T-helper 1 cell treated with Interleukin-12 subunit alpha and Interleukin-12 subunit beta and Interleukin-4 antibody, amounts not matched to agents 30 μg/mL and 1 μg/mL, for 36 hours (primary cell): ENCODE measurements around the gene SLC39A10.
"Not testable (repeated sequence)": the region's sequence is repeated elsewhere in the genome, so short reads cannot be mapped to it uniquely, and the experiment has no call there.

Experiments
- H3K27ac Mint-ChIP-seq: one replicate; pipeline ENCODE4 v1.8.0; 2021; ENCODE audit warnings: mild to moderate bottlenecking, mixed read lengths
- H3K27me3 Mint-ChIP-seq: one replicate; pipeline ENCODE4 v1.8.0; 2021; ENCODE audit warnings: low read depth, mixed read lengths
- H3K36me3 Mint-ChIP-seq: one replicate; pipeline ENCODE4 v1.8.0; 2021; ENCODE audit warnings: low read depth, mixed read lengths
- H3K4me1 Mint-ChIP-seq: one replicate; pipeline ENCODE4 v1.8.0; 2021; ENCODE audit warnings: low read depth, mixed read lengths
- H3K4me3 Mint-ChIP-seq: one replicate; pipeline ENCODE4 v1.8.0; 2021; ENCODE audit warnings: mild to moderate bottlenecking, moderate library complexity, mixed read lengths
- H3K9me3 Mint-ChIP-seq: one replicate; pipeline ENCODE4 v1.8.0; 2021; ENCODE audit warnings: mixed read lengths

The SLC39A10 gene

GRCh38 chr2:195638750-195639149 lies 18.3 kb upstream of the SLC39A10 start:
- Mint-ChIP-seq H3K27me3 (no peaks in the 10 kb centered on the region), H3K36me3 (peaks cover 4% of the 10 kb centered on the region), H3K4me3 (no peak overlapping the region), H3K9me3 (peaks cover 5% of the 10 kb centered on the region), H3K4me1 (no peaks in the 10 kb centered on the region), H3K27ac (no peak overlapping the region)

DNA sequence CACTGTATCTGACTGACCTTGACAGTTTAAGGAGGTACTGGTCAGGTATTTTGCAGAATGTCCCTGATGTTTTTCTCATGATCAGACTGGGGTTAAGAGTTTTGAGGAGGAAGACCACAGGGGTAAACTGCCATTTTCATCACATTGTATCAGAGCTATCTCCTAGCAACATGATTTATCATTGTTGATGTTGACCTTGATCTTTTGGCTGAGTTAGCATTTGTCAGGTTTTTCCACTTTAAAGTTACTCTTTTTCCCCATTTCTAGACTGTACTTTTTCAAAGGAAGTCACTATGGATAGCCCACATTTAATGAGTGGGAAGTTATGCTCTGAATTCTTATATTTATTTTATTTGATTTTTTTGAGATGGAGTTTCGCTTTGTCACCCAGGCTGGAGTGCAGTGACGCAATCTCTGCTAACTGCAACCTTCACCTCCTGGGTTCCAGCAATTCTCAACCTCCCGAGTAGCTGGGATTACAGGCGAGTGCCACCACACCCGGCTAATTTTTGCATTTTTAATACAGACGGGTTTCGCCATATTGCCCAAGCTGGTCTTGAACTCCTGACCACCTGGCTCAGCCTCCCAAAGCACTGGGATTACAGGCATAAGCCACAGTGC lies 17.7 kb upstream of the SLC39A10 start:
- H3K4me3 Mint-ChIP-seq = no peak overlapping the region
- peaks cover 5% of the 10 kb centered on the region for H3K9me3 Mint-ChIP-seq
- no peak overlapping the region for H3K27ac Mint-ChIP-seq
- H3K27me3 Mint-ChIP-seq = no peaks in the 10 kb centered on the region
- no peaks in the 10 kb centered on the region for H3K4me1 Mint-ChIP-seq
- H3K36me3 Mint-ChIP-seq = peaks cover 4% of the 10 kb centered on the region

DNA sequence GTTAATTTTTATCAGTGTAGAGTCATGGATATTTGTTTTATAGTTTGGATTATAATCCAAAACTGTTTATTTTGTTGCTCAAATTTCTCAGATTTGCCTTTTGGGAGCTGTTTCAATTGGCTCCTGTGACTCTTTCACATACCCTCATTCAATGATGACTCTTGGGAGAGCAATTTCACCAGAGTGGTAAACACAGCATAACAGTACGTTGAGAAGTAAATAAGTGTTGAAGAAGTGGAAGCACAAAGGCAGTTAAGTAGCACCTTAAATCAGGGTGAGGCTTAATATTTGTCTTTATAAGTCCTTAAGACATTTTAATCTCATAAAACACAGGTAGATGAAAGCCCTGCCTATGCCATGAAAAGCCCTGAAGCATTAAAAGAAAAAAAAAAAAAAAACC lies 17.1 kb upstream of the SLC39A10 start:
- Mint-ChIP-seq H3K36me3 (peaks cover 4% of the 10 kb centered on the region), H3K4me1 (no peaks in the 10 kb centered on the region)

GRCh38 chr2:195642027-195642678 lies 14.9 kb upstream of the SLC39A10 start:
- H3K27ac Mint-ChIP-seq = no peak overlapping the region
- H3K4me1 Mint-ChIP-seq = peaks cover 3% of the 10 kb centered on the region
- peaks cover 6% of the 10 kb centered on the region for H3K36me3 Mint-ChIP-seq
- no peaks in the 10 kb centered on the region for H3K27me3 Mint-ChIP-seq
- no peak overlapping the region for H3K4me3 Mint-ChIP-seq
- H3K9me3 Mint-ChIP-seq = peaks cover 8% of the 10 kb centered on the region

More for the DNA sequence above, 17.1 kb upstream of the SLC39A10 start:
- H3K27me3 Mint-ChIP-seq = no peaks in the 10 kb centered on the region
- H3K9me3 Mint-ChIP-seq = peaks cover 5% of the 10 kb centered on the region
- no peak overlapping the region for H3K4me3 Mint-ChIP-seq
- H3K27ac Mint-ChIP-seq = no peak overlapping the region

- peaks cover 7% of the 10 kb centered on the region for H3K36me3 Mint-ChIP-seq
- H3K9me3 Mint-ChIP-seq = peaks cover 9% of the 10 kb centered on the region
- peaks cover 5% of the 10 kb centered on the region for H3K4me1 Mint-ChIP-seq
- H3K27ac Mint-ChIP-seq = no peak overlapping the region
- H3K27me3 Mint-ChIP-seq = no peaks in the 10 kb centered on the region
- H3K4me3 Mint-ChIP-seq = no peak overlapping the region
Measured at GRCh38 chr2:195642679-195643068, 14.4 kb upstream of the SLC39A10 start.

DNA sequence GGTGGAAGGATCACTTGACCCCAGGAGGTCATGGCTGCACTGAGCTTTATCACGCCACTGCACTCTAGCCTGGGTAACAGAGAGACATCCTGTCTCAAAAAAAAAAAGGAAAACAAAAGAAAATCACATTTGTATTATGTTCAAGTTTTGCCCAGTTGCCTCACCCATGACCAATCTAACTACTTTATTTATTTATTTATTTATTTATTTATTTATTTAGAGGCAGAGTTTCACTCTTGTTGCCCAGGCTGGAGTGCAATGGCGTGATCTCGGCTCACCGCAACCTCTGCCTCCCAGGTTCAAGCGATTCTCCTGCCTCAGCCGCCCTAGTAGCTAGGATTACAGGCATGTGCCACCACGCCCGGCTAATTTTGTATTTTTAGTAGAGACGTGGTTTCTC lies 12.3 kb upstream of the SLC39A10 start:
- H3K27ac Mint-ChIP-seq, H3K9me3 Mint-ChIP-seq, H3K27me3 Mint-ChIP-seq, H3K36me3 Mint-ChIP-seq, H3K4me3 Mint-ChIP-seq: not testable (repeated sequence)
- peaks cover 12% of the 10 kb centered on the region for H3K4me1 Mint-ChIP-seq

- peaks cover 14% of the 10 kb centered on the region for H3K4me1 Mint-ChIP-seq
- H3K9me3 Mint-ChIP-seq = peaks cover 7% of the 10 kb centered on the region
- no peaks in the 10 kb centered on the region for H3K27me3 Mint-ChIP-seq
- no peak overlapping the region for H3K4me3 Mint-ChIP-seq
- H3K27ac Mint-ChIP-seq = no peak overlapping the region
- H3K36me3 Mint-ChIP-seq = peaks cover 6% of the 10 kb centered on the region
Measured at GRCh38 chr2:195645413-195645812, 11.6 kb upstream of the SLC39A10 start.

- Mint-ChIP-seq H3K27ac (no peak overlapping the region), H3K9me3 (peaks cover 7% of the 10 kb centered on the region), H3K4me1 (peaks cover 14% of the 10 kb centered on the region), H3K4me3 (no peak overlapping the region), H3K36me3 (peaks cover 10% of the 10 kb centered on the region), H3K27me3 (no peaks in the 10 kb centered on the region)
Measured at GRCh38 chr2:195646424-195646823, 10.6 kb upstream of the SLC39A10 start.

DNA sequence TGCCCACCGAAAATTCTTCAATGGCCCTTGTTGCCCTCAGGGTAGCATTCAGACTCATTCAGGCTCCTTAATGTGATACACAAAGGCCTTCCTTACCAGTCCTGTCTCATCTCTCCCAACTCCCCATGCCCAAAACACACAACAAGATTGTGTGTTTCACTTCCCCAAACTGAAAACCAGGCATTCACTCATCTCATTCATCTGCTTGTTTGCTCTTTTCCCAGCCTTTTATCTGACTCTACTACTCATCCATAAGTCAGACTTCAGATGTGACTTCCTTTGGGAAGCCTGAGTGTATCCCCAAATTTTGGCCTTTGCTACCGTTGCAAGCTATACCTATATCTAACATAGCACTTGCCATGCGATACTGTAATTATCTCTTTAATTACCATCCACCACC lies 9.7 kb upstream of the SLC39A10 start:
- no peak overlapping the region for H3K4me3 Mint-ChIP-seq
- H3K27ac Mint-ChIP-seq = no peak overlapping the region

GRCh38 chr2:195648370-195648769 lies 8.7 kb upstream of the SLC39A10 start:
- H3K27me3 Mint-ChIP-seq, H3K4me3 Mint-ChIP-seq, H3K27ac Mint-ChIP-seq, H3K36me3 Mint-ChIP-seq: not testable (repeated sequence)
- H3K4me1 Mint-ChIP-seq = peaks cover 14% of the 10 kb centered on the region
- peaks cover 12% of the 10 kb centered on the region for H3K9me3 Mint-ChIP-seq

More for the DNA sequence above, 9.7 kb upstream of the SLC39A10 start:
- Mint-ChIP-seq H3K36me3 (peaks cover 10% of the 10 kb centered on the region), H3K9me3 (peaks cover 12% of the 10 kb centered on the region), H3K4me1 (peaks cover 14% of the 10 kb centered on the region), H3K27me3 (no peaks in the 10 kb centered on the region)

DNA sequence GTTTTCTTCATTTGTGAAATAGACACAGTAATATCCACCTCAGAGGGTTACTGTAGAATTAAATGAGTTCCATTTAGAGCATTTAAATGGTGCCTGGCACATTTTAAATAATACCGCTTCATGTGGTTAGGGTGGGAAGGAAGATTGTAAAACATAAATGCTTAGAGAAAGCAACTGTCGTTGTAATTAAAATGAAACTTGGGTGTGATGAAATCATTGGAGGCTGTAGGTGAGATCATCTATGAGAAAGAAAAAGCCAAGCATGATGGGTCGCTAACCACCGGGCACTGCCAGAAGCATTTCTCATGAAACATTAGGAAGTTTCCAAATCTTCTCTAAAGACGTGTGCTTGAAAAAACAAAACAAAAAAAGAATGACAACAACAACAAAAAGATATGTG lies 8.2 kb upstream of the SLC39A10 start:
- Mint-ChIP-seq H3K36me3 (peaks cover 11% of the 10 kb centered on the region), H3K4me1 (peaks cover 16% of the 10 kb centered on the region), H3K27me3 (no peaks in the 10 kb centered on the region), H3K27ac (peak overlapping the region; percentile 49), H3K4me3 (peak overlapping the region; percentile 56), H3K9me3 (peaks cover 12% of the 10 kb centered on the region)

GRCh38 chr2:195649629-195650190 lies 7.3 kb upstream of the SLC39A10 start:
- Mint-ChIP-seq H3K36me3 (peaks cover 11% of the 10 kb centered on the region), H3K27ac (no peak overlapping the region)

DNA sequence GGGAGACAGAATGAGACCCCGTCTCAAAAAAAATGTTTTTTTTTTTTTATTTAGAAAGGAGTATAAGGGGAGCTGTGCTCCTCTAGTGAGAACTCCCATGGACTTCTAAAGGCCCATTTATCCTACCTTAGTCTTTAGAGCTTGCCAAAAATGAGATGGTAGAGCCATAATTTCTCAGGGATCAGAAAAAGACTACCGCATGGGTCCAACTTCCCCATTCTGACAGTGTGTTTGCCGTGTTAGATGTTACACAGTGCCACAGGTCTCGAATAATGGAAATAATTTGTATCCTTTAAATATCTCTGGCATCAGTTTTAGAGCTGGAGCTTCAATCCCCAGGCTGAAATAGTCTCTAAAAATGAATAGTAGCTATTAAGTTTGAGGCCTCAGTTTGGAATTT lies 6.0 kb upstream of the SLC39A10 start:
- peaks cover 12% of the 10 kb centered on the region for H3K9me3 Mint-ChIP-seq
- H3K27ac Mint-ChIP-seq = no peak overlapping the region
- peaks cover 11% of the 10 kb centered on the region for H3K36me3 Mint-ChIP-seq
- no peak overlapping the region for H3K4me3 Mint-ChIP-seq
- peaks cover 17% of the 10 kb centered on the region for H3K4me1 Mint-ChIP-seq
- no peaks in the 10 kb centered on the region for H3K27me3 Mint-ChIP-seq

More at GRCh38 chr2:195649629-195650190, 7.3 kb upstream of the SLC39A10 start:
- no peaks in the 10 kb centered on the region for H3K27me3 Mint-ChIP-seq
- H3K4me3 Mint-ChIP-seq = no peak overlapping the region
- peaks cover 12% of the 10 kb centered on the region for H3K9me3 Mint-ChIP-seq
- peaks cover 16% of the 10 kb centered on the region for H3K4me1 Mint-ChIP-seq

GRCh38 chr2:195652911-195653310 lies 4.1 kb upstream of the SLC39A10 start:
- Mint-ChIP-seq H3K36me3 (peaks cover 12% of the 10 kb centered on the region), H3K27me3 (no peaks in the 10 kb centered on the region), H3K27ac (no peak overlapping the region), H3K4me1 (peaks cover 16% of the 10 kb centered on the region), H3K9me3 (peaks cover 5% of the 10 kb centered on the region), H3K4me3 (no peak overlapping the region)

GRCh38 chr2:195656161-195656858 lies 716 bp upstream of the SLC39A10 start:
- peaks cover 19% of the 10 kb centered on the region for H3K4me1 Mint-ChIP-seq
- H3K9me3 Mint-ChIP-seq = peaks cover 5% of the 10 kb centered on the region
- peak overlapping the region; percentile 99 for H3K27ac Mint-ChIP-seq
- no peaks in the 10 kb centered on the region for H3K27me3 Mint-ChIP-seq
- H3K36me3 Mint-ChIP-seq = peaks cover 32% of the 10 kb centered on the region
- H3K4me3 Mint-ChIP-seq = peak overlapping the region; percentile 98
